ENCODE results near the gene IDE.
"Not testable (repeated sequence)": the region's sequence is repeated elsewhere in the genome, so short reads cannot be mapped to it uniquely, and the experiment has no call there.

The IDE gene

DNA sequence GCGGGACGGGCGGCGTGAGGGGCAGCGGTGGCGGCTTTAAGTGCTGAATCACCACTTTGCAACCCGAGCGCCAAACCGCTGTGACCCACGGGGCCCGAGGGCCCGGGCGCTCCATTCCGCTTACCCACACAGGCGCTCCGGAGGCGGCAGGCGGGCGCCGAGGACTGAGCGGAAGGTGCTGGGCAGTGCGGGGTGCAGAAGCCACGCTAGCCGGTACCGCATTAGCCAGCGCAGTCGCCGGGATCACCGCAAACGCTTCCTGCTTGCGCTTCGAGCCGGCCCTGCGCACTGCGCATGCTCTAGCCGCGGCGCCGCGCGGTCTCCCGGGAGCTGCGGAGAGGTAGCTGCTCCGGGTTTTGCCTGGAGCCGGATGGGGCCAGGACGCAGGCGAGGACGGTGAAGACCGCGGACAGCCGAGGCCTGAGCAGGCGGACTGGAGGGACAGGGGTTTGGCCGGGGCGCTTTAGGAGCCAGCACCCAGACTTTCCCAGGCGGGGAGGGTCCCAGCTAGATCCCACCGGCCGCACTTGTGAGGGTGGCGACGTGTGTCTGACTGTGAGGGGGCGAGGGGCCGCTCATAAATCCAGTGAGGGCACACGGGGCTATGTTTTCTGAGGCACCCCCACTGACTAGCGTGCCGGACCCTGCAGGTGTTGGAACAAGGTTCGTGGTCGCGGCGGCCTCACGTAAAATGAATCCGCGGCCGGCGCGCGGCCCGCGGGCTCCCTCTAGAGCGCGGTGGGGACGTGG lies at the start of gene IDE:
Gene IDE, minus strand, starts transcription at position 296 of the 750 bp plus-strand sequence. Its CDS starts 74 bp downstream, at position 222.
- DNase-seq: peak; percentile 91

DNA sequence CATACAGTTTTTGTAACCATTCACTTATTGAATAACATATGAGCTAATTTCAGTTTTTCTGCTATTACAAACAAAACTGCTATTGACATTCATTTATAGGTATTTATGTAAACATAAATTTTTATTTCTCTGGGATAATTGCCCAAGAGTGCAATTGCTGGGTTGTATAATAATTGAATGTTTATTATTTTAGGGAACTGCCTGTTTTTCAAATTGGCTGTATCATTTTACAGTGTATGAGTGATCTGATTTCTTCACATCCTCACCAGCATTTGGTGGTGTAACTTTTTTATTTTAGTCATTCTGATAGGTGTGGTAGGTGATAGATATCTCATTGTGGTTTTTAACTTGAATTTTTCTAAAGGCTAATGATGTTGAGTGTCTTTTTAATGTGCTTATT lies 45.5 kb upstream of the IDE start:
- no peak for DNase-seq

DNA sequence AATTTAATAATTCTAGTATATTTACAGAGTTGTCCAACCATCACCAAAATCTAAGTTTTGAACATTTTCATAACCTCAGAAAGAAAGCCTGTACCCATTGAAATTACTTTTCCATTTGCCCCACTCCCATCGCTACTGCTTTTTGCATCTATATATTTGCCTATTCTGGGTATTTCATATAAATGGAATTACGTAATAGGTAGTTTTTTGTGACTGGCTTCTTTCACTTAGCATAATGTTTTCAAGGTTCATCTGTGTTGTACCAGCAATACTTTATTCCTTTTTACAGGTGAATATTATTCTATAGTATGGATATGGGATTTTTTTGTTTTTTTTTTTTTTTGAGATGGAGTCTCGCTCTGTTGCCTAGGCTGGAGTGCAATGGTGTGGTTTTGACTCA lies 41.6 kb upstream of the IDE start:
- no peak for DNase-seq

DNA sequence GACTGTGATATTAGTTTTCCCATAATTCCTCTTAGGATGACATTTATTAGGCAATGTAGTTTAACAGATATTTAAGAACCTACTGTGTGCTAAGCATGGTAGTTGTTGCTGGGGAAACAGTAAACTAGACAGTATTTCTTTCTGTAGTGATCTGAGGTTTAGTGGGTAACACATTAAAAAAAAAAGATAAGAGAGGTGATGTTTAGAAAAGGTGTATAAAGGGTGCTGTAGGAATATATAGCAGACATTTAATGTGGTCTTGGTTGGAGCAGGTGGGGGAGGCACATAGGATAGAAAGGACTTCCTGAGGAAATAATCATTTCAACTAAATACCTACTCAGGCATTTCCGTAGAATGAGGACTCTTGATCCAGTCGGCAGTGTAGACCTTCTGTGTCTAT lies 30.9 kb upstream of the IDE start:
- DNase-seq: no peak

DNA sequence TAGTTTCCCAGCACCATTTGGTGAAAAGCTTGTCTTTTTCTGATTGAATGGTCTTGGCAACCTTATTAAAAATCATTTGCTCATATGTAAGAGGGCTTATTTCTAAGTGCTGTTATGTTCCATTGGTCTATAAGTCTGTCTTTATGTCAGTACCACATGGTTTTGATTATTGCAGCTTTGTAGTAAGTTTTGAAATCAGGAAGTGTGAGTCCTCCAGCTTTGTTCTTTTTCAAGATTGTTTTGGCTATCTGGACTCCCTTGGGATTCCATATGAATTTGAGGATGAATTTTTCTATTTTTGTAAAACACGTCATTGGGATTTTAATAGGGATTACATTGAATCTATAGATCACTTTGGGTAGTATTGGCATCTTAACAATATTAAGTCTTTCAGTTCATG lies 24.4 kb upstream of the IDE start:
- no peak for DNase-seq

DNA sequence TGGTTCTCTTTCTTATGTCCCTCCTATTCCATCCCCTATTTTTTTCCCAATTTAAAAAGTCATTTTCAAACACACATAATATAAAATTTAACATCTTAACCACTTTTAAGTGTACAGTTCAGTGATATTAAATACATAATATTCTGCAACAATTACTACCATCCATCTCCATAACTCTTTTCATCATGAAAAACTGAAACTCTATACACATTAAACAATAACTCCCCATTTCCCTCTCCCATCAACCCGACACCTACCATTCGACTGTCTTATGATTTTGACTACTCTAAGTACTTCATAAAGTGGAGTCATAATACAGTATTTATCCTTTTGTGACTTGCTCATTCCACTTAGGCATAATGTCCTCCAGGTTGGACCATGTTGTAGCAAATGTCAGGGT lies 21.6 kb upstream of the IDE start:
- no peak for DNase-seq

DNA sequence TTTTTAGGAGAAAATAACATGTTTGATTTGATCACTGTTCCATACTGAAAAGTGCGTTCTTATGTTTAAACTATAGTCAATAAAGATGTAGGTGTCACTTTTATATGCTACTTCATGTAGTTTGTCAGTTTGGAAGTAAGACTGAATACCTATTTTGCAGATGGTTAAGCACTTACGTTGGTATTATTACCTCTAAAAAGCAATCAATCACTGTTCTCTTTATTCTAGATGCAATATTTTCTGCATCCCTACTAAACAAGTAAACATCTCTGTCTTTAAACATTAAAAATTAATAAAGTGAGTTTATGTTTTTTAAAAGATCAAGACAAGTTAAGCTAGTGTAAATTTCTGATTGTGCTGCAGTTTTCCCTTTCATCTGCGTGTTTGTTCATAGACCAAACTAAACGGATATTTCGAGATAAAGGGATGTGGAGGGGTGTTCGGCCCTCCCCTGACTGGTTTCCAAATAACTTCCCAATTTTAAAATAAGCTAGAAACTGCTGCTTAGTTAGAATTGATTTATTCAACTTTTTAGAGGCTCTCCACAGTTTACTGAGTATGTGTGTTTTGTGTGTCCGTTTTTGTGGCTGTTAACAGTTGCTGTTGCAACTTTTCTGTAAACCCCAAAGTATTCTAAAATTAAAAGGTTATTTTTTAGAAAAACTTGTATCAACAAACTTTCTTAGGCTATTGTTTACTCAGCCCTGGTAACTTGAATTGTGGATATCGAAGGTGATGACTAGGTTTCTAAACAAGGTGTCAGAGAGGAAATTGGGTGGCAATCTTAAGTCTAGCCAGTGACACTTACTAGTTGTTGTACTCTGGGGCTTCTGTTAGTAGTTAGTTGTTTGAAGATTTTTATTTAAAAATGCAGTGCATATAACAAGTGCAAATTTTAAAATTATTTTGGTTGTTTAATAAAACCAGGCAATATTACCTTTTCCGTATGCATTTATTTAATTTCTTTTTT lies 20.0 kb upstream of the IDE start:
- DNase-seq: no peak

DNA sequence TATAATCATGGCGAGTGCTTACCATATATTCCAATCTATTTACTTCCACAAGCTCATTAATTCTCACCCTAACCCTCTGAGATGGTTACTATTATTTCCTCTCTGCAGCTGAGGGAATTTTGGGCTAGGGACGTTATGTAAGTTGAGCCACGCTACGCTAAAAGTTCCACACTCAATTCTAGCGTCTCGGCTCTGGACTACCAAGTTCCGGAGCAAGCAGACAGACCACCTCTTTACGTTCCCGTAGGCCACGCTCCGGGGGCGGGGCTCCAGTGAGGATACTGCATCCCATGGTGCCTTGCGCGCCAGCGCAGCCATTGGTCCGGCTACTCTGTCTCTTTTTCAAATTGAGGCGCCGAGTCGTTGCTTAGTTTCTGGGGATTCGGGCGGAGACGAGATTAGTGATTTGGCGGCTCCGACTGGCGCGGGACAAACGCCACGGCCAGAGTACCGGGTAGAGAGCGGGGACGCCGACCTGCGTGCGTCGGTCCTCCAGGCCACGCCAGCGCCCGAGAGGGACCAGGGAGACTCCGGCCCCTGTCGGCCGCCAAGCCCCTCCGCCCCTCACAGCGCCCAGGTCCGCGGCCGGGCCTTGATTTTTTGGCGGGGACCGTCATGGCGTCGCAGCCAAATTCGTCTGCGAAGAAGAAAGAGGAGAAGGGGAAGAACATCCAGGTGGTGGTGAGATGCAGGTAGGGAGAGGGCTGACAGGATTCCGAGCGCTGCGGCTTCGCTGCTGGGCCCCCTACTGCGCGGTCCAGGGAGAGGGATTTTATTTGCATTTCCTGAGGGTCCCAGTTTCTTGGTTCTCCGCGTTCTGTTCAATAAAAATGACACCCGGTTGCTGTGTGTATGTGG lies 19.1 kb upstream of the IDE start, which contains the start of gene KIF11:
Gene KIF11, plus strand, starts transcription at position 370 of the 858 bp plus-strand sequence. Its CDS starts 246 bp downstream, at position 616.
- DNase-seq: peak; percentile 98

DNA sequence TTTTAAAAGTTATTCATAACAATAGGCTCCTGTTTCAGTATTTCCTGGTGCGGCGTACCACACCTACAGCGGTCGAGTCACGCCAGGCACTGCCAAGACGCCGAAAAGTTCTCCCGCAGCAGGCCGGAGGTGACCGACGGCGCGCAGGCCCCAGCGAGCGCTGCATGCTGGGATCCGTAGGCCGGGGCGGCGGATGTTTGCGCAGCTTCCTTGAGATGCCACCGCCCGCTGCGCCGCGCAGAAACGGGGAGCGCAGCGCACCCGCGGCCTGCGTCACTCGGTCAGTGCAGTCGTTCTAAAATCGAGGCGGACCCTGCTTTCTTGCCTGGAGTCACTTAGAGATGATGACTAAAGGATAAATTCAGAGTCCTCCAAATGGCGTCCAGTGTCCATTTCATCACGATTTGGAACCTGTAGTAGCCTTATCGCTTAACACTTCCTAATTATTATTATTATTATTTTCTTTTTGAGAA lies 17.7 kb upstream of the IDE start:
- peak; percentile 95 for DNase-seq

DNA sequence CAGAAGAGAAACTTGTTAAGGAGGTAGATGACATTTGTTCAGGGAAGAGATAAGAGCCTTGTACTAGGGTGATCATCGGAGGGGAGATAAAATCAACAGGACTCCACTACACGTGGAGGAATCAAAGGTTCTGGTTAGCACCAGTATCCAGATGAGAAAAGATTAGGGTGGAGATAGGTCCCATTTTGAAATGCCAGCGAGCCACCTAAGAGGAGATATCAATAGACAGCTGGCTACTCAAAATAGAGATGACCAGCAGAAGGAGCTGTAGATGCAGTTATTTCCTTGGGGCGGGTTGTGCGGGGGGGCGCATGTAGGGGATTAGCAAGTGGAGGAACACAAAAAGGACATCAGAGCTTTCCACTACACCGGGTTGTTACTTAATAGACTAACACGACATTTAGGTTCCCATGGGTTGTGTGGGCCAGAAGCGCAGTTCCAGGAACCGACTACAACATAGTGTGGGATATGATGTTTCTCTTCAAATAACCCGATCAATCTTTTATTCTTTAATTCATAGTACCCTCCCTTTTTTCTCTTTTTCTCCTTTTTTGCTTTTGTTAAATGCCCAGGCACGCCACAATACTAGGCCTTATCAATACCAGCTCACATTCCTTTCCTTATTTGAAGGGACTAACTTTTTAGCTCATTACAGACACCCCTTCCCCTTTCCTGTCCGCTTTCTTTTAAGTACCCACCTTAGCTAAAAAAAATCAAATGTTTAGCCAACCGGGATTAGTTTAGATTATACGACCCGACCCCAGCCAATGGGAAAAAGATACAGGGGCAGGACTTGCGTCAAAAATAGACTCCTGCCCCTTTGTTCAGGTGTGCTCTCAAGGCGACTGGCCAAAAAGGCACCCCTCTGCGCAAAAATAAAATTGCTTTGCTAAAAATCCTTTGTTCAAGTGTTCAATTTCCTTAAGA lies 17.0 kb upstream of the IDE start:
- peak; percentile 69 for DNase-seq

DNA sequence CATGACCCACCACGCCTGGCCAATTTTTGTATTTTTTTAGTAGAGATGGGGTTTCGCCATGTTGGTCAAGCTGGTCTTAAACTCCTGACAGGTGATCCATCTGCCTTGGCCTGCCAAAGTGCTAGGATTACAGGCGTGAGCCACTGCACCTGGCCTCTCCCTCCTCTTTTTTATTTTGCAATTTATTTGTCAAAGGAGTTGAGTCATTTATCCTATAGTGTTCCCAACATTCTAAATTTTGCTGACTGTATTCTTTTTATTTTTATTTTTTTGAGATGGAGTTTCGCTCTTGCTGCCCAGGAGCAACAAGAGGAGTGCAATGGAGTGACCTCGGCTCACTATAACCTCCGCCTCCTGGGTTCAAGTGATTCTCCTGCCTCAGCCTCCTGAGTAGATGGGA lies 8.5 kb upstream of the IDE start:
- DNase-seq: not testable (repeated sequence)

DNA sequence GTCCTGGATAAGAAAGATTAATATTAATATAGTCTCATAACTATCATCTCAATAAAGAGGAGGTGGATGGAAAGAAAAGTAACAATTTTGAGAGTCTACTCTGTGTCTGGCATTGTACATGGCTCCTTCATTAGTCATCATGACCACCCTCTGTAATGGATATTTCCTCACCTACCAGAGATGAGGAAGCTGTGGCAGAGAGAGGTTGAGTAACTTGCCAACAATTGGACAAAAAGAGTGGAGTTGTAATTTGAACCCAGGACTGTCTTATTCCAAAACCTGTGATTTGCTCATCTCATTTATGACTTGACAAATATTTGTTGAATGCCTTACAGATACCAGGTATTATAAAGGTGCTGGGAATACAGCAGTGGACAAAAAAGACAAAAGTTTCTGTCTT lies 2.1 kb upstream of the IDE start:
- no peak for DNase-seq

DNA sequence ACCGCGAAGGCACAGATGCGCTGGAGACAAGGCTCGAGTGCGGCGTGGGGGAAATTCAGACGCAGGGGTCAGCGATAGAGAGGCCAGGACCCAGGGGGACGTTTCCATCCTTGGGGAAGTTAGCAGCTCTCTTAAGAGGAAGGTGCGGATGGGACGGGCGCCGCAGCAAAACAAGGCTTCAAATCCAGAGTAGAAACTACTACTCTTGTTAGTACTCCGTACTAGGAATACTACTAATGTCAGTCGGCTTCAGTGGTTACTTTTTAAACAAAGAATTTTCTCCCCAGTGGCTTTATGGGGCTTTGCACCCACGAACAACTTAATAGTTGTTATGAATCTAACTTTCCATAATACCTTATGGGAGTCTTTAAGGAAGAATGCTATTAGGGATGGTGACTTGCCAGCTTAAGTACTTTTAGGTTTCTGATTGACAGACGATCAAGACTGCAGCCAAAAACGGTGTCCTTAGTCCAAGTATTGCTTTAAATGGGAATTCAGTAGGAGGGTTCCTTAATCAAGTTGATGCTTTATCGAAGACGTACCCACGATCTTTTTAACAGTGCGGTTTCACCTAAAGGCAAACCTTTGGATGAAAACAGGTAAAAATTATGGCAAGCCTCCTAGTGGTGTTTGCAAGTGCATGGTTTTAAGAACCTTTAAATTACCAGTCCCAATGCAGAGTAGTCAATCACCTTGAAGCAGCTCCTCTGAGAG lies 812 bp upstream of the IDE start:
- DNase-seq: no peak

DNA sequence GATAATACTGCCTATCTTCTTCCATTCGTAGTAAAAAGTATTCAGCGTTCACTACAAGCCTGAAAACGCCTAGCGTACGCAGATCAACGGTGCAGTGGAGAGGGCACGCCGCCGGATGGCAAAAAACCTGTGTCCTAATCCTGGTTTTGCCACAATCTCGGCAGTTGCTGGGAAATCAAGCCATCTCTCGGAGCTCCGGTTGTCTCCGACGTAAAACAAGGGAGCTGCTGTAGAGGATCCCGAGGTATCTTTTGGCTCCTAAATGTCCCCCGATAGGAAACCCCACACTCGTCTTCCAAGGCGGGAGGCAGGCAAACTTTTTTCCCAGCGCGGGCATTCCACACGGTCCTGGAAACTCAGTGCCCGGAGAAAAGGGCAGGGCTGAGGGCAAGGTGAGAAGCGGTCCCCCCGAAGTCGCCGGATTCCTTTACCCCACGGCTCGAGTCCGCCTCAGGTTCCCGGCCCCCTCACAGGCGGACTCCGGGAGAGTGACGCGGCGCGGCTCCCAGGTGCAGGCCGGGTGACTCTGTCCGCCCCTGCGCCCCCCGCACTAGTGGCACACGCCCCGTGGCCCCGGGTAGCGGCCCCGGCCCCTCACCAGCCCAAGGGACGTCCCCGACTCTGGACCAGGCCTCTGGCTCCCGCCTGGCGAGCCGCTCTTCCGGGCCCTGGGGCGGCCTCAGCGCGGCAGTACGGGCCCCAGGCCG lies 649 bp downstream of the IDE start:
- peak; percentile 24 for DNase-seq

DNA sequence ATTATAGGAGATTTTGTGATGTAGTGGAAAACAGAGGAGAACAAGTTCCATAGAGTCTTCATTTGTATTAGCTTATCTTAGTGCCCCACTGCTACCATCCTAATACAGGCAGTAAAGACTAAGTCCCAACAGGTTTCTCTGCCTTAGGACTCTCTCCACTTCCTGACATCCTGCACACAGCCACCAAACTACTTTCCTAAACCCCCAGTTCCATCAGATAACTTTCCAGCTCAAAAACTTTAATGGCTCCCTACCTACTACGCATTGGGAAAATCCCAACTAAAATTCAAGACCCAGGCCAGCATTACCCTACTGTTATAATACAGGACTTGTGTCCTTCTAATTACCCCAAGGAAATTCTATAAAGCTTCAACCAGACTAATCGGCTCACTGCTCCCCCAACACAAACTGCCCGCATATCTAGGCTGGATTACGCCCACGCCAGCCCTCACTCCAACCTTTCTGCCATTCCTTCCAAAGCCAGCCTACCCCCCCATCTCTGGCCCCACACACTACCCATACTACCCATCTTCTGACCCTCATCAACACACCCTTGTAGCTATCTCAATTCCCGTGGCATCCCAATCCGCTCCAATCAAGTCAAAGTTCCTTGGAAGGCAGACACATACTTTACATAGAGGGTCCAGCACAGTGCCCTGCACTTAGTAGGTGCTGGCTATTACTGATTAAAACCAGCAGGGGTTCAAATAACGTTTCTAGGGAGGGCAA lies 1.4 kb downstream of the IDE start:
- DNase-seq: no peak

DNA sequence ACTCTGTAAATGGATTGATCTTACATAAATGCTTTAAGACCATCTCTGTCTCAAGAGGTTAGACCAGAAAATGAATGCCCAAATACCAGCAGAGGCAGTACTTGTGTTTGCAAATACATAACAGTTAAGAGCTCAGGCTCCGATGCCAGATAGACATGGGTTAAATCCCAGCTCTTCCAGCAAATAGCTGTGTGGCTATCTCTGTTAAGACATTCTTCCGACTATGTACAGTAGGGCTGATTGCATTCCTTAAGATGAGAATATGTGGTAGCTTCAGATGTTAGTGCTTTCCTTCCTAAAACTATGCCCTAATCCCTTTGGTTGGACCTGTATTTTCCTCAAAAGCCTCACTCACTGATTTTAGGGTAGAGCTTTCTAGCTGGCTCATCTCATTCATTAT lies 2.2 kb downstream of the IDE start:
- DNase-seq: no peak

DNA sequence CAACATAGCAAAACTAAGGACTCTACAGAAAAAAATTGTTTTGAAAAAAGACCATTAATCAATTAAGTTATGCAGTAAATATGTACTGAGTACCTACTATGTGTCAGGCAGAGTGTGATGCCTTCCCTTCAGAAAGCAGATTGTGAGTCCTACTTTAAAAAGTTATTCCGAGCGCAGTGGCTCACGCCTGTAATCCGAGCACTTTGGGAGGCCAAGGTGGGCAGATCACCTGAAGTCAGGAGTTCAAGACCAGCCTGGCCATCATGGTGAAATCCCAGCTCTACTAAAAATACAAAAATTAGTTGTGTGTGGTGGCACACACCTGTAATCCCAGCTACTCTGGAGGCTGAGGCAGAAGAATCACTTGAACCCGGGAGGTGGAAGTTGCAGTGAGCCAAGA lies 4.2 kb downstream of the IDE start:
- not testable (repeated sequence) for DNase-seq

DNA sequence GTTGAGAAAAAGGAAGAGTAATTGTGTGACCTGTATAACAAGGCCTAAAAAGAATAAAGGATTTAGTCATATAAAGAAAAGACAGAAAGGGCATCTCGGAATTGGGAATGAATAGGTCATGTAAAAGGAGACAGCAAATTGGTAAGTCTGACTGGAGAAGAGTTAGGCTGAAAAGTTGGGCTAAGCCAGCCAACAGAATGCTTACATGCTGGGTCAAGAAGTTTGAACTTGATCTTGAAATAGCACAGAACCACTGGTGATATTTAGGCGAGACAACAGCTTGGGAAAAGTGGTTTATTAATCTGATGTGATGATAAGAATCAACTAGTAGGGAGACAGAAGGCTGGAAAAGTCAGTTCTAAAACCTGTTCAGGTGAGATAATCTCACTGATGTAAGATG lies 4.8 kb downstream of the IDE start:
- DNase-seq: no peak

DNA sequence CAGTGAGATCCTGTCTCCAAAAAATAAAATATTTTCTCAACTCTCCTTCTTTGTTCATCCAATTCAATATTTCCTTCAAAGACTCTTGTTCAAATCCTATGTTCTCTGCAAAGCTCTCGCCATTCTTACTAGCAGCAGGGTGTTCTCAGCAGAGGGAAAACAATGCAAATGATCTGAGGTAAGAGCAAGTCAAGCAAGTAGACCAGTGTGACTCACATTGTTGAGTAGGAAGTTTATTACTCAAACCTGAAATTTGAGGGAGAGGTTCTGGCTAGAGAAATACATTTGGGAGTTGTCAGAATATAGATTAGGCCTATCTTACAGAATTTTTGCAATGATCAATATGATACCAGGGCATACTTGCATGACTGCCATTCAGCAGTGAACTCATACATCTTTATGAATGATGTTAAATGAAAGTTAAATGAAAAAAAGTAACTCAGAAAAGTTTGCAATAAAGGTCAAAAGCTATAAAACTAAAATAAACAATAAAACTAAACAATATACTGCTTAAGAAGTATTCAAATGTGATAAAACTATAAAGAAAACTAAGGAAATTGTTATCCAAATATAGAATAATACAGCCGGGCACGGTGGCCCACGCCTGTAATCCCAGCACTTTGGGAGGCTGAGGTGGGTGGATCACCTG lies 5.8 kb downstream of the IDE start:
- no peak for DNase-seq

Data from femur (tissue), 1 donor.